ENCODE measurements around the gene GRAMD1A.

The GRAMD1A gene

DNA sequence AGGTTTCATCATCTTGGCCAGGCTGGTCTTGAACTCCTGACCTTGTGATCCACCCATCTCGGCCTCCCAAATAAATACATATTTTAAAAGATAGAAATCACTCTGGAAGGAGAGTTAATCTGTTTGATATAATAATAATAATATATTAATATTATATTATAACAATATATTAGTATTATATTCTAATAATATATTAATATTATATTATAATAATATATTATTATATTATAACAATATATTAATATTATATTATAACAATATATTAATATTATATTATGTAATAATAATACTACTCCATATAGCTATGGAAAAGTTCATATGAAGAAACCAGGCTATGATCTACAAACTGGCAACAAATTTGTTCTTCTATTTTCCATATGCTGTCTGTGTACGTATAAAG is 58.2 kb downstream of the GRAMD1A start:
- DNase-seq = no peak

- DNase-seq = no peak
Measured at GRCh38 chr19:35059006-35059798, 59.1 kb downstream of the GRAMD1A start.

- no peak for DNase-seq
Measured at GRCh38 chr19:35059799-35060091, 59.6 kb downstream of the GRAMD1A start.

DNA sequence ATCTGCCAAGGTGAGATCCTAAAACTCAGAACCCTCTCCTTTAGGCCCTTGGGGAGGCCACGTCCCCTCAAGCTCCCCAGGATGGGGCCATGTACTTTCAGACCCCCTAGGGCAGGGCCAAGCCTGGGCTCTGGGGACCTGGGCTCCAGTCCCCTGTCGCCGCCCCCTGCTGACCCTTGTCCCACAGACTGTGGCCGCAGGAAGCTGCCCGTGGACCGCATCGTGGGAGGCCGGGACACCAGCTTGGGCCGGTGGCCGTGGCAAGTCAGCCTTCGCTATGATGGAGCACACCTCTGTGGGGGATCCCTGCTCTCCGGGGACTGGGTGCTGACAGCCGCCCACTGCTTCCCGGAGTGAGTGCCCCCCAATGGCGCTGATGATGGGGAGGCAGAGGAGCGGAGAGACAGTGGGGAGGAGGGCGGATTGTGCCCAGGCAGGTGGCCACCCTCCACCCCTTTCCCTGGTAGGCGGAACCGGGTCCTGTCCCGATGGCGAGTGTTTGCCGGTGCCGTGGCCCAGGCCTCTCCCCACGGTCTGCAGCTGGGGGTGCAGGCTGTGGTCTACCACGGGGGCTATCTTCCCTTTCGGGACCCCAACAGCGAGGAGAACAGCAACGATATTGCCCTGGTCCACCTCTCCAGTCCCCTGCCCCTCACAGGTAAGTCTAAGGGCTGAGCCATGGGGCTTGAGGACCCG is 60.2 kb downstream of the GRAMD1A start:
- no peak for DNase-seq

GRCh38 chr19:35061583-35062373 is 61.7 kb downstream of the GRAMD1A start:
- no peak for DNase-seq

DNA sequence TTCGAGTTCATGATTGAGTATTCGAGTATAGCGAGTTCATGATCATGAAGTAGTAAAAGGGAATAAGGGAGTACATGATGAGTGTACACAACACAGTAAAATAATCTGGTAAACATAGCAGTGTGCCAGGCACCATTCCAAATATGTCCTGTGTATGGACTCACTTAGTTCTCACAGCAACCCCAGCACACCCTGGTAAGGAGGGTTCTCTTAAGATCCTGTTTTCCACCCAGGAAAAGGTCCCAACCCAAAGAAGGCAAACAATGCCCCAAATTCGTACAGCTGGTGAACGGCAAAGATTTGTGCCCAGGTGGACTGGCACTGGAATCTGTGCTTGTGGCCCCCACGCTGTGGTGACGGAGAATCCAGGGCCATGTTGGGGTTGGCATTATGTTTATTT is 62.8 kb downstream of the GRAMD1A start:
- DNase-seq = no peak

DNA sequence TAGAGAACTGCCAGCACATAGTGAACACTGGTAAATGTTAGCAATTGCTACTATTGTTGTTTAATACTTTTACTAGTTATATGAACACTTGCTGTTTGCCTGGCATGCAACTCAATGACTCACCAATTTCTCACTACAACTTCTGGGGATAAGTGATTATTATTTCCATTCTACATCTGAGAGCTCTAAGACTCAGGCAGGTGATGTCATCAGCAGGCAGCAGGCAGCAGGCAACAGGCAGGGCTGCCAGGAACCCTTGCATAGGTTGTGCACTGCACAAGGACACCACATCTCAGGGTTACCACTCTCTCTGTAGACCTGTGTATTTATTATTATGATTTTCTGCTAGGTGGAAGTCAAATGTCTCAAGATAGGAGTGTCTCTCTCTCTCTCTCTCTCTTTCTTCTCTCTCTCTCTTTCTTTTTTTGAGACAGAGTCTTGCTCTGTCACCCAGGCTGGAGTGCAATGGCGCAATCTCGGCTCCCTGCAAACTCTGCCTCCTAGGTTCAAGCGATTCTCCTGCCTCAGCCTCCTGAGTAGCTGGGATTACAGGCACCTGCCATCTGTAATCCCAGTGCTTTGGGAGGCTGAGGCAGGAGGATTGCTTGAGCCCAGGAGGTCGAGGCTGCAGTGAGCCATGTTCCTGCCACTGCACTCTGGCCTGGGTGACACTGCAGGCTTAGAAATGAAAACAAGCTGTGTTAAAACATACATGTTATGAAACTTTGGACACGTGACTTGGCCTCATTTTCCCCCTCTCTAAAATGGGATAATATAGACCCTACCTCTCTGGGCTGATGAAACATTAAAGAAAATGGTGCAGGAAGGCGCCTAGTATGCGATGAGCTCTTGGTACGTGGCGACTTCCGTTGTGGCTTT is 64.1 kb downstream of the GRAMD1A start:
- DNase-seq = no peak

GRCh38 chr19:35065574-35065973 is 65.5 kb downstream of the GRAMD1A start:
- DNase-seq = no peak

DNA sequence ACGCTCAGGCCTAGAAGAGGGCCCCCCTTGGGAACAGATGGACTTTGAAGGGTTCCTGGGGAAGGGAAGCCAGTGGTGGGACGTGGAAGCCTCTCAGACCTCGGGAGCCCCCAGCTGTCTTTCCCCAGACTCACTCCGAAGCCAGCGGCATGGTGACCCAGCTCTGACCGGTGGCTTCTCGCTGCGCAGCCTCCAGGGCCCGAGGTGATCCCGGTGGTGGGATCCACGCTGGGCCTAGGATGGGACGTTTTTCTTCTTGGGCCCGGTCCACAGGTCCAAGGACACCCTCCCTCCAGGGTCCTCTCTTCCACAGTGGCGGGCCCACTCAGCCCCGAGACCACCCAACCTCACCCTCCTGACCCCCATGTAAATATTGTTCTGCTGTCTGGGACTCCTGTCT is 66.0 kb downstream of the GRAMD1A start:
- DNase-seq = no peak

- peak; percentile 37 for DNase-seq
Measured at GRCh38 chr19:35066691-35067563, 66.8 kb downstream of the GRAMD1A start.

DNA sequence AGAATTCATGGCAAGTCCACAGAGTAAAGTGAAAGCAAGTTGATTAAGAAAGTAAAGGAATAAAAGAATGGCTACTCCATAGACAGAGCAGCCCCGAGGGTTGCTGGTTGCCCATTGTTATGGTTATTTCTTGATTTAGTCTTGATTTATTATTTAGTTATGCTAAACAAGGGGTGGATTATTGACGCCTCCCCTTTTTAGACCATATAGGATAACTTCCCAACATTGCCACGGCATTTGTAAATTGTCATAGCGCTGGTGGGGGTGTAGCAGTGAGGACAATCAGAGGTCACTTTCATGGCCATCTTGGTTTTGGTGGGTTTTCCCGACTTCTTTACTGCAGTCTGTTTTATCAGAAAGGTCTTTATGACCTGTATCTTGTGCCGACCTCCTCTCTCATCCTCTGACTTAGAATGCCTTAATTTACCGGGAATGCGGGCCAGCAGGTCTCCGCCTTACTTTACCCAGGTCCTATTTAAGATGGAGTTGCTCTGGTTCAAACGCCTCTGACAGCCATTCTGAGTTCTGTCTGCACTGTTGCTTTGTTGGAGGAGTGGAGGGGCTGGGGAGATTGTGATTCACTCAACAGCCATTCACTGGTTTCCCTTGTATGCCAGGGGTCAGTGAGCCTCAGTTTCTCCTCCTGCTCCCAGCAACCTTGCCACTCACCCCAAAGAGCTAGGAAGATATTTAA is 69.0 kb downstream of the GRAMD1A start:
- no peak for DNase-seq

GRCh38 chr19:35069696-35070095 is 69.6 kb downstream of the GRAMD1A start:
- DNase-seq = no peak

GRCh38 chr19:35070471-35070870 is 70.3 kb downstream of the GRAMD1A start:
- DNase-seq = no peak

DNA sequence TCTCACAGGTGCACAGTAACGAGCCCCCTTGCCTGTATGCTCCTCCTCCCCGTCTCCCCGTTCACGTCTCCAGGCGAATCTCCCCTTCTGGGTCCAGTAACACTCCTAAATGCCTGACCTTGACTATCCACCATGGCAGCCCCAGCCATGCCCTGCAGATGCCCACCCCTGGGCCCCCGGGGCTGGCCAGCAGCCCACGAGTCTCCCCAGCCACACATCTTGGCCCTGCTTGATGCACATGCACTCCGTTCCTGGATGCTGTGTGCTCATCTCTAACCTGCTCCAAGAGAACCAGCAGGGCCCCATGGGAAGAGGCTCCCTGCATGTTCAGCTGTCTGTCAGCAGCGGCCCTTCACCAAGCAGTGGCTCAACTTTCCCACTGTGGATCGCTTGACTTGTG is 73.4 kb downstream of the GRAMD1A start:
- DNase-seq = no peak

DNA sequence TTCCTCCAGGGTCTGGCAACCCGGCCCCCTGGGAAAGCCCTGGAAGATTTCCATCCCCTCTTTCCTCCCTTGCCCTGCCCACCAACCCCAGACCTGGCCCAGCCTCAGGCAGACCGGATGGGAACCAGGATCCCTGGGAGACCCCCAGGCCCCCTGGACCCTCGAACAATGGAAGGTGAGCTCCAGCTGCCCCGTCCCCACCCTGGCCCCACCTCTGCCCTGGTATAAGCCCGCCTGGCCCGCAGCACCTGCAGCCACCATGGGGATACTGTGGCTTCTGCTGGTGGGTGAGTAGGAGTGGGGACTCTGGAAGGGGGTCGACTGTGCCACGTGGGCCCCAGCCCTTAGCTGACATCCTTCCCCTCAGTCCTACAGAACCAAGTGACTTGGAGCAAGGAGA is 73.8 kb downstream of the GRAMD1A start:
- DNase-seq = no peak

- DNase-seq = no peak
Measured at GRCh38 chr19:35074426-35075201, 74.5 kb downstream of the GRAMD1A start.

DNA sequence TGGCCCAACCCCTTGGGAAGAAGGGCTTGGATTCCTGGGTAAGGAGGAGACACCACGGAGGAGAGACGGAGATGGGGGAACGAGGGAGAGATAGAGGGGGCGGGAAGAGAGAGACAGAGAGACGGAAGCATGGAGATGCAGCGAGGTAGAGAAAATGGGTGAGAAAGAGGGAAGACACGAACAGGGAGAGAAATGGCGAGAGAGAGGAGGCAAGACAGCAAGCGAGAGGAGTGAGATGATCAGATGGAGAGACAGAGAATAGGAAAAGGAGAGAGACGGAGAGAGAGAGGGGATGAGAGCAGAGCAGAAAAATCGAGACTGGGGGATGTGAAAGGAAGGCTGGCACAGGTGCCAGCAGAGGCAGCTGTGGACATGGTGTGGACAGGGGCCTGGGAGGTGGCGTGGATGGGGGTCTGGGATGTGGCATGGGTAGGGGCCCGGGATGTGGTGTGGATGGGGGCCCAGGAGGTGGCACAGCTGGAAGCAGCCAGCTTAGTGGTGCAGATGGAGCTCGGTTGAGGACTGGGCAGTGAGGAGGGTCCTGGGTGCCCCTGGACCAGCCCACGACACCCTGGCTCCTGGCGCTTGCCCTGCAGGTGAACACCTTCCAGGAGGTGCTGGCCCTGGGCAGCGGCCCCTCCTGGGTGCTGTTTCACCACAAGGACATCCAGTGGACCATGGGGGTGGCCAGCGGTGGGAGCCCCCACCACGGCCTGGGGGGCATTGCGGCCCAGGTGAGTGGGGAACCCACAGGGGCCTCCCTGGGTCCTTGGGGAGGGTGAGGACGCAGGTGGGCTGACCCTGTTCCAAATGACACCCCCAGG is 75.3 kb downstream of the GRAMD1A start:
- no peak for DNase-seq

DNA sequence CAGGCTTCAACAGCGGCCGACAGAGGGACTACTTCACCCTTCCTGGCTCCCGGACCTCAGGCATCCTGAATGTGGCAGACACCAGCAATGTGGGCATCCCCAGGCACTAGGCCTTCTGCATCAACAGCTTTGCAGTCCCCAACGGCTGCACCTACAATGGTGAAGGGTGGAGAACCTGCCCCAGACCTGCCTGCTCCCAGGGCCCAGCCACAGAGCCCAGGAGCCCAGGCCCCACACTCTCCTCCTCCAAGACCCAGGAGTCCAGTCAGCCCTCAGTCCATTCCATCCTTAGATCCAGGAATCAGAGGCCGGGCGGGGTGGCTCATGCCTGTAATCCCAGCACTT is 75.9 kb downstream of the GRAMD1A start:
- no peak for DNase-seq
